Panc1 (cell line): ENCODE measurements around the gene STRIP1.

Experiments used
- POLR2AphosphoS5 ChIP-seq: IDR thresholded peaks from 2 replicates; pipeline ENCODE4 v1.6.1; 2012; ENCODE audit warnings: mild to moderate bottlenecking, low read depth, low read length, moderate library complexity
- SIN3A ChIP-seq: IDR thresholded peaks from 2 replicates; pipeline ENCODE4 v1.6.1; 2012; ENCODE audit warnings: low read depth, mild to moderate bottlenecking, low read length, moderate library complexity, borderline replicate concordance; ENCODE audit not compliant: insufficient read depth
- TCF7L2 ChIP-seq: IDR thresholded peaks from 2 replicates; pipeline ENCODE4 v1.6.1; 2011; ENCODE audit warnings: mild to moderate bottlenecking, low read depth, low read length, inconsistent platforms
- TF ChIP-seq, protein P1 (sequence below): fragments of 450-650 bp; IDR thresholded peaks from 2 replicates; pipeline ENCODE4 v1.5.1; 2017; ENCODE audit warnings: mild to moderate bottlenecking
- TF ChIP-seq, protein P2 (sequence below), 2 experiments: IDR thresholded peaks; 2 replicates each; pipeline ENCODE4 v1.6.1; 2011 to 2012; ENCODE audit warnings: low read depth in 2 of 2, control low read depth in 1 of 2, low read length in 1 of 2, mild to moderate bottlenecking in 1 of 2, moderate library complexity in 1 of 2; ENCODE audit not compliant: insufficient read depth in 1 of 2

DNA sequence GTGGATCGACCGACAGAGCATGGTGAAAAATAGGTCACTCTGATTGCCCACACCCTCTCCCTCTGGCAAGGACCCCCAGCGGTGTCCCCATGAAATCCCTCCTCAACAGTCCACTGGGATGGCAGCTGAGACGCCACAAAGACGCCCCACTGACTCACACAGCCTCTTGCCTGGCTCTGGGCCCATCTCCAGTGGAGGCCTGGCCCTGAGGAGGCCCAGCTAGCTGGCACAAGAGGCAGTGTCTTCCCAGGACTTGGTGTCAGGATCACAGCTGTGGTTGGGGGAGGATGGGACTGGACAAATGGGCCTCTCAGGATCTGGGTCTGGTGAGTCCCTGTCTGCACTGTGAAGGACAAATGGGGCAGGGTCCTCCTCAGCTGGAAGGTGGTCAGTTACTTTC is 31.4 kb downstream of the STRIP1 start:
- TF ChIP-seq, protein P1, sequence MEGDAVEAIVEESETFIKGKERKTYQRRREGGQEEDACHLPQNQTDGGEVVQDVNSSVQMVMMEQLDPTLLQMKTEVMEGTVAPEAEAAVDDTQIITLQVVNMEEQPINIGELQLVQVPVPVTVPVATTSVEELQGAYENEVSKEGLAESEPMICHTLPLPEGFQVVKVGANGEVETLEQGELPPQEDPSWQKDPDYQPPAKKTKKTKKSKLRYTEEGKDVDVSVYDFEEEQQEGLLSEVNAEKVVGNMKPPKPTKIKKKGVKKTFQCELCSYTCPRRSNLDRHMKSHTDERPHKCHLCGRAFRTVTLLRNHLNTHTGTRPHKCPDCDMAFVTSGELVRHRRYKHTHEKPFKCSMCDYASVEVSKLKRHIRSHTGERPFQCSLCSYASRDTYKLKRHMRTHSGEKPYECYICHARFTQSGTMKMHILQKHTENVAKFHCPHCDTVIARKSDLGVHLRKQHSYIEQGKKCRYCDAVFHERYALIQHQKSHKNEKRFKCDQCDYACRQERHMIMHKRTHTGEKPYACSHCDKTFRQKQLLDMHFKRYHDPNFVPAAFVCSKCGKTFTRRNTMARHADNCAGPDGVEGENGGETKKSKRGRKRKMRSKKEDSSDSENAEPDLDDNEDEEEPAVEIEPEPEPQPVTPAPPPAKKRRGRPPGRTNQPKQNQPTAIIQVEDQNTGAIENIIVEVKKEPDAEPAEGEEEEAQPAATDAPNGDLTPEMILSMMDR = no peak
- TF ChIP-seq POLR2AphosphoS5 (no peak), SIN3A (no peak), TCF7L2 (no peak)
- TF ChIP-seq, protein P2, sequence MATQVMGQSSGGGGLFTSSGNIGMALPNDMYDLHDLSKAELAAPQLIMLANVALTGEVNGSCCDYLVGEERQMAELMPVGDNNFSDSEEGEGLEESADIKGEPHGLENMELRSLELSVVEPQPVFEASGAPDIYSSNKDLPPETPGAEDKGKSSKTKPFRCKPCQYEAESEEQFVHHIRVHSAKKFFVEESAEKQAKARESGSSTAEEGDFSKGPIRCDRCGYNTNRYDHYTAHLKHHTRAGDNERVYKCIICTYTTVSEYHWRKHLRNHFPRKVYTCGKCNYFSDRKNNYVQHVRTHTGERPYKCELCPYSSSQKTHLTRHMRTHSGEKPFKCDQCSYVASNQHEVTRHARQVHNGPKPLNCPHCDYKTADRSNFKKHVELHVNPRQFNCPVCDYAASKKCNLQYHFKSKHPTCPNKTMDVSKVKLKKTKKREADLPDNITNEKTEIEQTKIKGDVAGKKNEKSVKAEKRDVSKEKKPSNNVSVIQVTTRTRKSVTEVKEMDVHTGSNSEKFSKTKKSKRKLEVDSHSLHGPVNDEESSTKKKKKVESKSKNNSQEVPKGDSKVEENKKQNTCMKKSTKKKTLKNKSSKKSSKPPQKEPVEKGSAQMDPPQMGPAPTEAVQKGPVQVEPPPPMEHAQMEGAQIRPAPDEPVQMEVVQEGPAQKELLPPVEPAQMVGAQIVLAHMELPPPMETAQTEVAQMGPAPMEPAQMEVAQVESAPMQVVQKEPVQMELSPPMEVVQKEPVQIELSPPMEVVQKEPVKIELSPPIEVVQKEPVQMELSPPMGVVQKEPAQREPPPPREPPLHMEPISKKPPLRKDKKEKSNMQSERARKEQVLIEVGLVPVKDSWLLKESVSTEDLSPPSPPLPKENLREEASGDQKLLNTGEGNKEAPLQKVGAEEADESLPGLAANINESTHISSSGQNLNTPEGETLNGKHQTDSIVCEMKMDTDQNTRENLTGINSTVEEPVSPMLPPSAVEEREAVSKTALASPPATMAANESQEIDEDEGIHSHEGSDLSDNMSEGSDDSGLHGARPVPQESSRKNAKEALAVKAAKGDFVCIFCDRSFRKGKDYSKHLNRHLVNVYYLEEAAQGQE (IDR thresholded peaks at IDR 0.05; ENCODE audit: insufficient read depth in 1 of 2, low read depth in 2 of 2, low read length in 1 of 2) = no peak
